Loucy (cell line): ENCODE measurements around the gene ELL.

Experiments used
- EZH2phosphoT487 ChIP-seq: fragments of 200-600 bp; IDR thresholded peaks from 2 replicates; pipeline ENCODE4 v1.6.1; 2018; ENCODE audit warnings: antibody characterized with exemption, mild to moderate bottlenecking, moderate library complexity, borderline replicate concordance
- TF ChIP-seq, protein P1 (sequence below): fragments of 200-600 bp; sonication (generic); conservative IDR thresholded peaks from 2 replicates; pipeline ENCODE4 v1.5.1; 2014; ENCODE audit warnings: mild to moderate bottlenecking, antibody characterized with exemption, low read length

DNA sequence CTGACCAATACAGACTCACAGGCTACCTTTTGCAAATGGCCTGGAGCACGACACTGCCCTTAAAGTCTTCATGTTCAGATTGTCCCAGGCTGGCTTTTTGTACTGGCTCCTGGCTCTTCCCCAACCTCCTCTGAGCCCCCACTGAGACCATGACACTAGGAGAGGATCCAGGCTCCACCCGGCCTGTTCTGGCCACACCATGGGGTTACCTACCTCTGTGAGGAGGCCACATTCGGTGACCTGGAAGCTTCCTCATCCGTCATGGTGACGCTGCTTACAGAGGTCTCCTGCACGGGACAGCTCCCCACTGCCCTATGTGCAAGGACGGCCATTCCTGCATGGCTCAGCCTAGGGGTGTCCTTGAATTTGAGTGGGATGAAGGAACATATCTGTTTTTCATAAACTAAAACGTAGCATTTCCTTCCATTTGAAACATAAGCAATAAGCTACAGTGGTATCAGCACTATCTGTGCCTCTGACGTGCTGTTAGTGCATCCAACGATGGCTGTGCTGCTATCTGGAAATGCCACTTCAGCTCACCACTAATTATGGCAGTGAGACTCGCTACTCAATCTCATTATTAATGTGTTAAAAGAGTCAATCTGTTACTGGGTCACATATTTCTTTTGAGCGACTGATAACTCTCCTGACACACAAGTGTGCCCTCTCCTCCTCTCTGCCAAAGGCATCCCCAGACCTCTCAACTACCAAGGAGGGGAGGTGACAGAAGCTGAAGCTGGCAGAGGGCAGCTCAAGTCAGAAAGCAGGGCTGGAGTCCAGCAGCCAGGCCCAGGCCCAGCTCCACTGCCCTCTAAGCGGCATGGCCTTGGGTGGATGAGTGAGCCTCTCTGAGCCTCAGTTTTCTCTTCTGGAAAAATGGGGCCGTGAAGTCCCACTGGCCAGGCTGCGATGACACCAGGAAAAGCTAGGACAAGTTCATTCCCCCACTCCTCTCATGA is 29.6 kb downstream of the ELL start:
- TF ChIP-seq, protein P1, sequence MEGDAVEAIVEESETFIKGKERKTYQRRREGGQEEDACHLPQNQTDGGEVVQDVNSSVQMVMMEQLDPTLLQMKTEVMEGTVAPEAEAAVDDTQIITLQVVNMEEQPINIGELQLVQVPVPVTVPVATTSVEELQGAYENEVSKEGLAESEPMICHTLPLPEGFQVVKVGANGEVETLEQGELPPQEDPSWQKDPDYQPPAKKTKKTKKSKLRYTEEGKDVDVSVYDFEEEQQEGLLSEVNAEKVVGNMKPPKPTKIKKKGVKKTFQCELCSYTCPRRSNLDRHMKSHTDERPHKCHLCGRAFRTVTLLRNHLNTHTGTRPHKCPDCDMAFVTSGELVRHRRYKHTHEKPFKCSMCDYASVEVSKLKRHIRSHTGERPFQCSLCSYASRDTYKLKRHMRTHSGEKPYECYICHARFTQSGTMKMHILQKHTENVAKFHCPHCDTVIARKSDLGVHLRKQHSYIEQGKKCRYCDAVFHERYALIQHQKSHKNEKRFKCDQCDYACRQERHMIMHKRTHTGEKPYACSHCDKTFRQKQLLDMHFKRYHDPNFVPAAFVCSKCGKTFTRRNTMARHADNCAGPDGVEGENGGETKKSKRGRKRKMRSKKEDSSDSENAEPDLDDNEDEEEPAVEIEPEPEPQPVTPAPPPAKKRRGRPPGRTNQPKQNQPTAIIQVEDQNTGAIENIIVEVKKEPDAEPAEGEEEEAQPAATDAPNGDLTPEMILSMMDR: no peak
- no peak for TF ChIP-seq EZH2phosphoT487
